Activated naive CD4-positive, alpha-beta T cell treated with anti-CD3 and anti-CD28 coated beads, Interleukin-2, amount 50 U/mL, for 24 hours (primary cell): ENCODE measurements around the gene RRP15.

Source experiments
- H3K27ac Mint-ChIP-seq: one replicate; pipeline ENCODE4 v1.8.0; 2021; ENCODE audit warnings: mild to moderate bottlenecking, mixed read lengths
- H3K27me3 Mint-ChIP-seq: one replicate; pipeline ENCODE4 v1.8.0; 2021; ENCODE audit warnings: mixed read lengths
- H3K36me3 Mint-ChIP-seq: one replicate; pipeline ENCODE4 v1.8.0; 2021; ENCODE audit warnings: mixed read lengths
- H3K4me1 Mint-ChIP-seq: one replicate; pipeline ENCODE4 v1.8.0; 2021; ENCODE audit warnings: mixed read lengths
- H3K4me3 Mint-ChIP-seq: one replicate; pipeline ENCODE4 v1.8.0; 2021; ENCODE audit warnings: mild to moderate bottlenecking, mixed read lengths
- H3K9me3 Mint-ChIP-seq: one replicate; pipeline ENCODE4 v1.8.0; 2021; ENCODE audit warnings: mixed read lengths

RRP15 gene

GRCh38 chr1:218380125-218380977 lies 95.3 kb downstream of the RRP15 start:
- H3K9me3 Mint-ChIP-seq = no peaks in the 10 kb centered on the region
- H3K4me3 Mint-ChIP-seq = no peak overlapping the region
- no peak overlapping the region for H3K27ac Mint-ChIP-seq
- peaks cover 11% of the 10 kb centered on the region for H3K4me1 Mint-ChIP-seq
- H3K36me3 Mint-ChIP-seq = no peaks in the 10 kb centered on the region
- peaks cover 19% of the 10 kb centered on the region for H3K27me3 Mint-ChIP-seq

GRCh38 chr1:218382261-218382660 lies 97.2 kb downstream of the RRP15 start:
- H3K4me1 Mint-ChIP-seq = peaks cover 4% of the 10 kb centered on the region
- no peak overlapping the region for H3K27ac Mint-ChIP-seq
- no peak overlapping the region for H3K4me3 Mint-ChIP-seq
- no peaks in the 10 kb centered on the region for H3K36me3 Mint-ChIP-seq
- no peaks in the 10 kb centered on the region for H3K9me3 Mint-ChIP-seq
- H3K27me3 Mint-ChIP-seq = peaks cover 20% of the 10 kb centered on the region

GRCh38 chr1:218383051-218383450 lies 98.0 kb downstream of the RRP15 start:
- no peak overlapping the region for H3K27ac Mint-ChIP-seq
- H3K9me3 Mint-ChIP-seq = no peaks in the 10 kb centered on the region
- H3K4me1 Mint-ChIP-seq = no peaks in the 10 kb centered on the region
- peaks cover 22% of the 10 kb centered on the region for H3K27me3 Mint-ChIP-seq
- no peaks in the 10 kb centered on the region for H3K36me3 Mint-ChIP-seq
- no peak overlapping the region for H3K4me3 Mint-ChIP-seq

- Mint-ChIP-seq H3K4me1 (no peaks in the 10 kb centered on the region), H3K4me3 (no peak overlapping the region), H3K36me3 (no peaks in the 10 kb centered on the region), H3K27ac (no peak overlapping the region), H3K9me3 (no peaks in the 10 kb centered on the region), H3K27me3 (peaks cover 23% of the 10 kb centered on the region)
Measured at GRCh38 chr1:218383681-218384080, 98.6 kb downstream of the RRP15 start.

GRCh38 chr1:218384581-218384993 lies 99.5 kb downstream of the RRP15 start:
- H3K4me1 Mint-ChIP-seq = no peaks in the 10 kb centered on the region
- peaks cover 23% of the 10 kb centered on the region for H3K27me3 Mint-ChIP-seq
- H3K36me3 Mint-ChIP-seq = no peaks in the 10 kb centered on the region
- H3K27ac Mint-ChIP-seq = no peak overlapping the region
- no peak overlapping the region for H3K4me3 Mint-ChIP-seq
- no peaks in the 10 kb centered on the region for H3K9me3 Mint-ChIP-seq
